ENCODE measurements around the gene FRMD8.

DNA sequence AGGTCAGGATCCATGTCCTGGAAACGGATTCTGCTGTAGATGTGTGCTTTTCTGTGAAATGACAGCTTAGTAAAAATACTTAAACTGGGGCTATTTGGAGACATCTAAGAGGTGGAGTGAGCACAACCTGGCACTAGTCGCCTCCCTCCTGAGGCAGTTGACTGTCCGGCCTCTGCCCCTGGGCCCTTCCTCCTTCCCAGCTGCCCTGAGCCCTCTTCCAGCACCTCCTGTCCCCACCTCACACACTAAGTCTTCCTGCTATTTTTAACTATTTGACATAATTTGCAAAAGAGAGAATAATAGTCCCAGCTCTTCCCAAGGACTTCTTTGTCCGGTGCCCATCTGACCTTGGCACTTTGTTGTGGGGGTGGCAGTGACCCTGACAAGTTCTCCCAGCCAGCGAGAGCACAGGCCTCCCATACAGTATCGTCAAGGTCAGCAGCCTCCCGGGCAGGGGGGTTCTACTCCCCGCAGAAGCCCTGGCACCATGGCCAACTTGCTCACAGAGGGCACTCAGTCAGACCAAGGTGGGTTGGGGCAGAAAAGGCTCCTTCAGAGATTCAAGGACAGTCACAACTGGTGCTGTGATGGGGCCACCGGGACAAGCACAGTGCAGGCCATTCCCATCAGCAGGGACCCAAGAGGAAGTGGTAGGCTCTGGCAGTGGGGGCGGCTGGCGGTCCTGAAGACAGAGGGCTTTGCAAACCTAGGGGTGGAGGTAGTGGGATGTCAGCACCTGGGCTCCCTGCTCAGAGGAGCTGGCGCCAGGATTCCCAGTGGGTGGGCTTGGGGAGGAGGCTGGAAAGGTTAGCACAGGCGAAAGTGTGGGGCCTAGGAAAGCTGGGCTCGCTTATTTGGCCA is 30.6 kb downstream of the FRMD8 start:
- no peak for TF ChIP-seq POLR2AphosphoS5 (IDR thresholded peaks at IDR 0.05)
- TF ChIP-seq, protein P1, sequence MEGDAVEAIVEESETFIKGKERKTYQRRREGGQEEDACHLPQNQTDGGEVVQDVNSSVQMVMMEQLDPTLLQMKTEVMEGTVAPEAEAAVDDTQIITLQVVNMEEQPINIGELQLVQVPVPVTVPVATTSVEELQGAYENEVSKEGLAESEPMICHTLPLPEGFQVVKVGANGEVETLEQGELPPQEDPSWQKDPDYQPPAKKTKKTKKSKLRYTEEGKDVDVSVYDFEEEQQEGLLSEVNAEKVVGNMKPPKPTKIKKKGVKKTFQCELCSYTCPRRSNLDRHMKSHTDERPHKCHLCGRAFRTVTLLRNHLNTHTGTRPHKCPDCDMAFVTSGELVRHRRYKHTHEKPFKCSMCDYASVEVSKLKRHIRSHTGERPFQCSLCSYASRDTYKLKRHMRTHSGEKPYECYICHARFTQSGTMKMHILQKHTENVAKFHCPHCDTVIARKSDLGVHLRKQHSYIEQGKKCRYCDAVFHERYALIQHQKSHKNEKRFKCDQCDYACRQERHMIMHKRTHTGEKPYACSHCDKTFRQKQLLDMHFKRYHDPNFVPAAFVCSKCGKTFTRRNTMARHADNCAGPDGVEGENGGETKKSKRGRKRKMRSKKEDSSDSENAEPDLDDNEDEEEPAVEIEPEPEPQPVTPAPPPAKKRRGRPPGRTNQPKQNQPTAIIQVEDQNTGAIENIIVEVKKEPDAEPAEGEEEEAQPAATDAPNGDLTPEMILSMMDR (IDR thresholded peaks at IDR 0.05), result no peak
